Measurements from ENCODE around the gene BRINP3.

- TF ChIP-seq CTCF (IDR thresholded peaks at IDR 0.05 in 4 of 5, conservative IDR thresholded peaks at IDR 0.05 in 1 of 5) = no peak
- no peak for TF ChIP-seq POLR2A (IDR thresholded peaks at IDR 0.05)
Measured at GRCh38 chr1:190212450-190212849, 265.2 kb downstream of the BRINP3 start.

All from gastrocnemius medialis (tissue), 4 donors.